Liver (tissue), 3 donors: ENCODE results near the gene ASH1L.

Experiments used
- EGR1 ChIP-seq, 2 donors: IDR thresholded peaks; 2 replicates each; pipeline ENCODE4 v1.6.1; 2016 to 2018; ENCODE audit warnings: antibody characterized with exemption in 2 of 2, low read depth in 2 of 2
- FOXA1 ChIP-seq: IDR thresholded peaks from 2 replicates; pipeline ENCODE4 v1.6.1; 2016; ENCODE audit warnings: antibody characterized with exemption
- FOXA2 ChIP-seq: IDR thresholded peaks from 2 replicates; pipeline ENCODE4 v1.6.1; 2016; ENCODE audit warnings: antibody characterized with exemption
- GABPA ChIP-seq, 2 donors: IDR thresholded peaks in 1 of 2; conservative IDR thresholded peaks in 1 of 2; 2 replicates each; pipeline ENCODE4 v1.6.1; 2016; ENCODE audit warnings: antibody characterized with exemption in 2 of 2, mild to moderate bottlenecking in 1 of 2, moderate library complexity in 1 of 2
- HNF4A ChIP-seq, 2 donors: conservative IDR thresholded peaks; 2 replicates each; pipeline ENCODE4 v1.6.1; 2016; ENCODE audit warnings: antibody characterized with exemption in 2 of 2, mild to moderate bottlenecking in 2 of 2
- JUND ChIP-seq, 2 donors: IDR thresholded peaks; 2 replicates each; pipeline ENCODE4 v1.6.1; 2016; ENCODE audit warnings: antibody characterized with exemption in 2 of 2
- NR2F2 ChIP-seq: IDR thresholded peaks from 2 replicates; pipeline ENCODE4 v1.6.1; 2016; ENCODE audit warnings: antibody characterized with exemption
- RXRA ChIP-seq, 2 donors: IDR thresholded peaks; 2 replicates each; pipeline ENCODE4 v1.6.1; 2017 to 2018; ENCODE audit warnings: antibody characterized with exemption in 2 of 2, mild to moderate bottlenecking in 1 of 2
- TF ChIP-seq, protein P1 (sequence below): fragments of 150-350 bp; IDR thresholded peaks from 2 replicates; pipeline ENCODE4 v1.5.1; 2017; ENCODE audit warnings: improper control_type of control experiment, low read depth, low read length; ENCODE audit not compliant: missing input control
- TF ChIP-seq, protein P2 (sequence below): IDR thresholded peaks from 2 replicates; pipeline ENCODE4 v1.6.1; 2016; ENCODE audit warnings: antibody characterized with exemption
- TF ChIP-seq, protein P3 (sequence below): IDR thresholded peaks from 2 replicates; pipeline ENCODE4 v1.6.1; 2016; ENCODE audit warnings: antibody characterized with exemption, mild to moderate bottlenecking
- donor health status: healthy.
- donor health status: healthy.

DNA sequence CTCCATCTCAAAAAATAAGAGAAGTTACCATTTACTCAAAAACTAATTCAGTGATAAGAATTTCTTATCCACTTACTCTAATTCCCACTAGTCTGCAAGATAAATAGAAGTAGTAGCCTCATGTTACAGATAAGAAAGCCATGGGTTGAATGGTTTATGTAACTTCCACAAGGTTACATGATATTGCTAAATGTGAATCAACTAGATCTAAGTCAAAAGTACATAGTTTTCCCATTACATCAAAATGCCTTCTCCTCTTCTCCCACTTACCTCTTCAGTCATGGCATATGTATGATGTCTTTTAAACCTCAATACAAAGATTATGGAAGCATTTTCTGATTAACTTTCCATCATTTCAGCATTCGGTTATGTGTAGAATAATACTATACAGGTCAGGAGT, 108.5 kb downstream of the ASH1L start:
- TF ChIP-seq, protein P1, sequence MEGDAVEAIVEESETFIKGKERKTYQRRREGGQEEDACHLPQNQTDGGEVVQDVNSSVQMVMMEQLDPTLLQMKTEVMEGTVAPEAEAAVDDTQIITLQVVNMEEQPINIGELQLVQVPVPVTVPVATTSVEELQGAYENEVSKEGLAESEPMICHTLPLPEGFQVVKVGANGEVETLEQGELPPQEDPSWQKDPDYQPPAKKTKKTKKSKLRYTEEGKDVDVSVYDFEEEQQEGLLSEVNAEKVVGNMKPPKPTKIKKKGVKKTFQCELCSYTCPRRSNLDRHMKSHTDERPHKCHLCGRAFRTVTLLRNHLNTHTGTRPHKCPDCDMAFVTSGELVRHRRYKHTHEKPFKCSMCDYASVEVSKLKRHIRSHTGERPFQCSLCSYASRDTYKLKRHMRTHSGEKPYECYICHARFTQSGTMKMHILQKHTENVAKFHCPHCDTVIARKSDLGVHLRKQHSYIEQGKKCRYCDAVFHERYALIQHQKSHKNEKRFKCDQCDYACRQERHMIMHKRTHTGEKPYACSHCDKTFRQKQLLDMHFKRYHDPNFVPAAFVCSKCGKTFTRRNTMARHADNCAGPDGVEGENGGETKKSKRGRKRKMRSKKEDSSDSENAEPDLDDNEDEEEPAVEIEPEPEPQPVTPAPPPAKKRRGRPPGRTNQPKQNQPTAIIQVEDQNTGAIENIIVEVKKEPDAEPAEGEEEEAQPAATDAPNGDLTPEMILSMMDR = no peak
- TF ChIP-seq HNF4A (conservative IDR thresholded peaks at IDR 0.05) (no peak), EGR1 (IDR thresholded peaks at IDR 0.05; ENCODE audit: low read depth in 2 of 2) (no peak), FOXA1 (no peak), FOXA2 (no peak), JUND (IDR thresholded peaks at IDR 0.05) (no peak), RXRA (IDR thresholded peaks at IDR 0.05) (no peak), NR2F2 (no peak), GABPA (IDR thresholded peaks at IDR 0.05 in 1 of 2, conservative IDR thresholded peaks at IDR 0.05 in 1 of 2) (no peak)
- TF ChIP-seq, protein P2, sequence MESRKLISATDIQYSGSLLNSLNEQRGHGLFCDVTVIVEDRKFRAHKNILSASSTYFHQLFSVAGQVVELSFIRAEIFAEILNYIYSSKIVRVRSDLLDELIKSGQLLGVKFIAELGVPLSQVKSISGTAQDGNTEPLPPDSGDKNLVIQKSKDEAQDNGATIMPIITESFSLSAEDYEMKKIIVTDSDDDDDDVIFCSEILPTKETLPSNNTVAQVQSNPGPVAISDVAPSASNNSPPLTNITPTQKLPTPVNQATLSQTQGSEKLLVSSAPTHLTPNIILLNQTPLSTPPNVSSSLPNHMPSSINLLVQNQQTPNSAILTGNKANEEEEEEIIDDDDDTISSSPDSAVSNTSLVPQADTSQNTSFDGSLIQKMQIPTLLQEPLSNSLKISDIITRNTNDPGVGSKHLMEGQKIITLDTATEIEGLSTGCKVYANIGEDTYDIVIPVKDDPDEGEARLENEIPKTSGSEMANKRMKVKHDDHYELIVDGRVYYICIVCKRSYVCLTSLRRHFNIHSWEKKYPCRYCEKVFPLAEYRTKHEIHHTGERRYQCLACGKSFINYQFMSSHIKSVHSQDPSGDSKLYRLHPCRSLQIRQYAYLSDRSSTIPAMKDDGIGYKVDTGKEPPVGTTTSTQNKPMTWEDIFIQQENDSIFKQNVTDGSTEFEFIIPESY = no peak
- TF ChIP-seq, protein P3, sequence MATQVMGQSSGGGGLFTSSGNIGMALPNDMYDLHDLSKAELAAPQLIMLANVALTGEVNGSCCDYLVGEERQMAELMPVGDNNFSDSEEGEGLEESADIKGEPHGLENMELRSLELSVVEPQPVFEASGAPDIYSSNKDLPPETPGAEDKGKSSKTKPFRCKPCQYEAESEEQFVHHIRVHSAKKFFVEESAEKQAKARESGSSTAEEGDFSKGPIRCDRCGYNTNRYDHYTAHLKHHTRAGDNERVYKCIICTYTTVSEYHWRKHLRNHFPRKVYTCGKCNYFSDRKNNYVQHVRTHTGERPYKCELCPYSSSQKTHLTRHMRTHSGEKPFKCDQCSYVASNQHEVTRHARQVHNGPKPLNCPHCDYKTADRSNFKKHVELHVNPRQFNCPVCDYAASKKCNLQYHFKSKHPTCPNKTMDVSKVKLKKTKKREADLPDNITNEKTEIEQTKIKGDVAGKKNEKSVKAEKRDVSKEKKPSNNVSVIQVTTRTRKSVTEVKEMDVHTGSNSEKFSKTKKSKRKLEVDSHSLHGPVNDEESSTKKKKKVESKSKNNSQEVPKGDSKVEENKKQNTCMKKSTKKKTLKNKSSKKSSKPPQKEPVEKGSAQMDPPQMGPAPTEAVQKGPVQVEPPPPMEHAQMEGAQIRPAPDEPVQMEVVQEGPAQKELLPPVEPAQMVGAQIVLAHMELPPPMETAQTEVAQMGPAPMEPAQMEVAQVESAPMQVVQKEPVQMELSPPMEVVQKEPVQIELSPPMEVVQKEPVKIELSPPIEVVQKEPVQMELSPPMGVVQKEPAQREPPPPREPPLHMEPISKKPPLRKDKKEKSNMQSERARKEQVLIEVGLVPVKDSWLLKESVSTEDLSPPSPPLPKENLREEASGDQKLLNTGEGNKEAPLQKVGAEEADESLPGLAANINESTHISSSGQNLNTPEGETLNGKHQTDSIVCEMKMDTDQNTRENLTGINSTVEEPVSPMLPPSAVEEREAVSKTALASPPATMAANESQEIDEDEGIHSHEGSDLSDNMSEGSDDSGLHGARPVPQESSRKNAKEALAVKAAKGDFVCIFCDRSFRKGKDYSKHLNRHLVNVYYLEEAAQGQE = no peak
